ENCODE data around the gene MAP4. TPM values are rescaled to one million over a fixed set of nuclear protein-coding genes. Genes with fewer than 3 reads are reported as not detected.

MAP4 gene
- total and polyA plus RNA-seq, 2 of the 13 experiments (the other 11 are each of a cell fraction or from before 2014, with no cell fraction given): 33.1 to 38.7 TPM

GRCh38 chr3:47849699-47850563 is 166.3 kb downstream of the MAP4 start (continued):
- TF ChIP-seq HNRNPLL (IDR thresholded peaks at IDR 0.05; ENCODE audit: low read depth, low read length, poor library complexity, severe bottlenecking) (peak; percentile 18), FOXA1 (IDR thresholded peaks at IDR 0.05) (no peak), FOXA1 (CRISPR knock-in tag; IDR thresholded peaks at IDR 0.05) (peak; percentile 17; the same call in 1 of the 2 replicates), STAG1 (CRISPR knock-in tag; IDR thresholded peaks at IDR 0.05) (peak; percentile 37), POLR2AphosphoS5 (IDR thresholded peaks at IDR 0.05; ENCODE audit: low read depth, low read length) (0 out of 2 replicates have a peak, but pooled peaks have one; percentile 32), SP4 (CRISPR knock-in tag; IDR thresholded peaks at IDR 0.05) (no peak), RBFOX2 (IDR thresholded peaks at IDR 0.05; ENCODE audit: low read depth, low read length) (0 out of 2 replicates have a peak, but pooled peaks have one; percentile 29), BCL6 (CRISPR knock-in tag; IDR thresholded peaks at IDR 0.05) (no peak), GZF1 (CRISPR knock-in tag; IDR thresholded peaks at IDR 0.05) (no peak), POLR2AphosphoS2 (IDR thresholded peaks at IDR 0.05; ENCODE audit: low read depth, low read length) (peak; percentile 23; the same call in 1 of the 2 replicates), NRL (CRISPR knock-in tag; IDR thresholded peaks at IDR 0.05; ENCODE audit: borderline replicate concordance) (peak; percentile 43; the same call in 1 of the 2 replicates), GMEB2 (CRISPR knock-in tag; IDR thresholded peaks at IDR 0.05; ENCODE audit: low read depth) (no peak), SNRNP70 (IDR thresholded peaks at IDR 0.05; ENCODE audit: low read depth, low read length) (no peak), ZBTB4 (CRISPR knock-in tag; IDR thresholded peaks at IDR 0.05; ENCODE audit: borderline replicate concordance) (no peak), ZUFSP (CRISPR knock-in tag; IDR thresholded peaks at IDR 0.05; ENCODE audit: borderline replicate concordance) (no peak), POLR2G (IDR thresholded peaks at IDR 0.05; ENCODE audit: low read depth, low read length) (peak; percentile 59; the same call in 1 of the 2 replicates), ZNF687 (CRISPR knock-in tag; IDR thresholded peaks at IDR 0.05) (peak; percentile 22; the same call in 1 of the 2 replicates)
